ENCODE results near the gene TNFSF10.
"Not testable (repeated sequence)": the region's sequence is repeated elsewhere in the genome, so short reads cannot be mapped to it uniquely, and the experiment has no call there.

DNA sequence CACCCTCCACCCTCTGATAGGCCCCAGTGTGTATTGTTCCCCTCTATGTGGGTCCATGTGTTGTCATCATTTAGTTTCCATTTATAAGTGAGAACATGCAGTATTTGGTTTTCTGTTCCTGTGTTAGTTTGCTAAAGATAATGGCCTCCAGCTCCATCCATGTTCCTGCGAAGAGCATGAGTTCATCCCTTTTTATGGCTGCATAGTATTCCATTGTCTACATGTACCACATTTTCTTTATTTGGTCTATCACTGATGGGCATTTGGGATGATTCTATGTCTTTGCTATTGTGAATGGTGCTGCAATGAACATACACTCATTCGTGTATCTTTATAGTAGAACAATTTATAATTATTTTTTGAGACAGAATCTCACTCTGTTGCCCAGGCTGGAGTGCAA is 43.6 kb upstream of the TNFSF10 start:
- TF ChIP-seq, protein P1, sequence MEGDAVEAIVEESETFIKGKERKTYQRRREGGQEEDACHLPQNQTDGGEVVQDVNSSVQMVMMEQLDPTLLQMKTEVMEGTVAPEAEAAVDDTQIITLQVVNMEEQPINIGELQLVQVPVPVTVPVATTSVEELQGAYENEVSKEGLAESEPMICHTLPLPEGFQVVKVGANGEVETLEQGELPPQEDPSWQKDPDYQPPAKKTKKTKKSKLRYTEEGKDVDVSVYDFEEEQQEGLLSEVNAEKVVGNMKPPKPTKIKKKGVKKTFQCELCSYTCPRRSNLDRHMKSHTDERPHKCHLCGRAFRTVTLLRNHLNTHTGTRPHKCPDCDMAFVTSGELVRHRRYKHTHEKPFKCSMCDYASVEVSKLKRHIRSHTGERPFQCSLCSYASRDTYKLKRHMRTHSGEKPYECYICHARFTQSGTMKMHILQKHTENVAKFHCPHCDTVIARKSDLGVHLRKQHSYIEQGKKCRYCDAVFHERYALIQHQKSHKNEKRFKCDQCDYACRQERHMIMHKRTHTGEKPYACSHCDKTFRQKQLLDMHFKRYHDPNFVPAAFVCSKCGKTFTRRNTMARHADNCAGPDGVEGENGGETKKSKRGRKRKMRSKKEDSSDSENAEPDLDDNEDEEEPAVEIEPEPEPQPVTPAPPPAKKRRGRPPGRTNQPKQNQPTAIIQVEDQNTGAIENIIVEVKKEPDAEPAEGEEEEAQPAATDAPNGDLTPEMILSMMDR (IDR thresholded peaks at IDR 0.05; ENCODE audit: low read length) = not testable (repeated sequence)
- not testable (repeated sequence) for TF ChIP-seq EZH2 (IDR thresholded peaks at IDR 0.05; ENCODE audit: borderline replicate concordance, low read length)

All from OCI-LY1 (cell line).